IPS-18c (cell line): Measurements from ENCODE around the gene PPP1R15A.

Experiments used
- H3K4me3 ChIP-seq: 2 replicates; pipeline ENCODE4 v1.7.0; 2013; ENCODE audit warnings: low read depth, mild to moderate bottlenecking, low read length, moderate library complexity; ENCODE audit not compliant: insufficient read depth
- H3K9me3 ChIP-seq: one replicate; pipeline ENCODE4 v1.6.1; 2013; ENCODE audit warnings: mild to moderate bottlenecking, low read length, moderate library complexity; ENCODE audit not compliant: control insufficient read depth, insufficient read depth

The PPP1R15A gene

DNA sequence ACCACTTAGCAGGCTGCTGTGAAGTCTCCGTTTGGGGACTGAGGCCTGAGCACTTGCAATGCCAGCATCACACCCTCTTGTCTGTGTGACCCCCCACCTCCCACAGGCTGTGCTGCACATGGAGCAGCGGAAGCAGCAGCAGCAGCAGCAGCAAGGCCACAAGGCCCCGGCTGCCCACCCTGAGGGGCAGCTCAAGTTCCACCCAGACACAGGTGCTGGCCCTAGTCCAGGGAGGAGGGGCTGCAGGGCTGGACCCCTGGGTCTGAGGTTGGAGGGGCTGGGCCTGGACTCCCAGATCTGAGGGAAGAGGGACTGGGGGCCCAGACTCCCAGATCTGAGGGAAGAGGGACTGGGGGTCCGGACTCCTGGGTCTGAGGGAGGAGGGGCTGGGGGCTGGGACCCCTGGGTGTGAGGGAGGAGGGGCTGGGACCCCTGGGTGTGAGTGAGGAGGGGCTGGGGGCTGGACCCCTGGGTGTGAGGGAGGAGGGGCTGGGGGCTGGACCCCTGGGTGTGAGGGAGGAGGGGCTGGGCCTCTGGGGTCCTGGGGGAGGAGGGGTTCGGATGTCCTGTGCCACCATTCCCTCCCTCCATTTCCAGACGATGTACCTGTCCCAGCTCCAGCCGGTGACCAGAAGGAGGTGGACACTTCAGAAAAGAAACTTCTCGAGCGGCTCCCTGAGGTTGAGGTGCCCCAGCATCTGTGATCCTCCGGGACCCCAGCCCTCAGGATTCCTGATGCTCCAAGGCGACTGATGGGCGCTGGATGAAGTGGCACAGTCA, 49.7 kb downstream of the PPP1R15A start:
- H3K4me3 ChIP-seq = no peak overlapping the region
- no peaks in the 10 kb centered on the region for H3K9me3 ChIP-seq

DNA sequence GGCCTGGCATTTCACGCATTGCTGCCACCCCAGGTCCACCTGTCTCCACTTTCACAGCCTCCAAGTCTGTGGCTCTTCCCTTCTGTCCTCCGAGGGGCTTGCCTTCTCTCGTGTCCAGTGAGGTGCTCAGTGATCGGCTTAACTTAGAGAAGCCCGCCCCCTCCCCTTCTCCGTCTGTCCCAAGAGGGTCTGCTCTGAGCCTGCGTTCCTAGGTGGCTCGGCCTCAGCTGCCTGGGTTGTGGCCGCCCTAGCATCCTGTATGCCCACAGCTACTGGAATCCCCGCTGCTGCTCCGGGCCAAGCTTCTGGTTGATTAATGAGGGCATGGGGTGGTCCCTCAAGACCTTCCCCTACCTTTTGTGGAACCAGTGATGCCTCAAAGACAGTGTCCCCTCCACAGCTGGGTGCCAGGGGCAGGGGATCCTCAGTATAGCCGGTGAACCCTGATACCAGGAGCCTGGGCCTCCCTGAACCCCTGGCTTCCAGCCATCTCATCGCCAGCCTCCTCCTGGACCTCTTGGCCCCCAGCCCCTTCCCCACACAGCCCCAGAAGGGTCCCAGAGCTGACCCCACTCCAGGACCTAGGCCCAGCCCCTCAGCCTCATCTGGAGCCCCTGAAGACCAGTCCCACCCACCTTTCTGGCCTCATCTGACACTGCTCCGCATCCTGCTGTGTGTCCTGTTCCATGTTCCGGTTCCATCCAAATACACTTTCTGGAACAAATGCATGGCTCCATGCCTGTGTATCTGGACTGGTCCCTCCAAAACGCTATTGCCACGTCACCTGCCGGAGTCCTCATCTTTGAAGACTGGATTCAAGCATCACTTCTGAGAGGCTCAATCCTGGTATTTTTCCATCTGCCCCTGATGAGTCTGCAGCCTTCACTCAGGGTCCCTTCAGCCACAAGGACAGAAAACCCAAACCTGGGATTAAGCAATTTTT, 50.6 kb downstream of the PPP1R15A start:
- no peaks in the 10 kb centered on the region for H3K9me3 ChIP-seq
- H3K4me3 ChIP-seq = no peak overlapping the region

DNA sequence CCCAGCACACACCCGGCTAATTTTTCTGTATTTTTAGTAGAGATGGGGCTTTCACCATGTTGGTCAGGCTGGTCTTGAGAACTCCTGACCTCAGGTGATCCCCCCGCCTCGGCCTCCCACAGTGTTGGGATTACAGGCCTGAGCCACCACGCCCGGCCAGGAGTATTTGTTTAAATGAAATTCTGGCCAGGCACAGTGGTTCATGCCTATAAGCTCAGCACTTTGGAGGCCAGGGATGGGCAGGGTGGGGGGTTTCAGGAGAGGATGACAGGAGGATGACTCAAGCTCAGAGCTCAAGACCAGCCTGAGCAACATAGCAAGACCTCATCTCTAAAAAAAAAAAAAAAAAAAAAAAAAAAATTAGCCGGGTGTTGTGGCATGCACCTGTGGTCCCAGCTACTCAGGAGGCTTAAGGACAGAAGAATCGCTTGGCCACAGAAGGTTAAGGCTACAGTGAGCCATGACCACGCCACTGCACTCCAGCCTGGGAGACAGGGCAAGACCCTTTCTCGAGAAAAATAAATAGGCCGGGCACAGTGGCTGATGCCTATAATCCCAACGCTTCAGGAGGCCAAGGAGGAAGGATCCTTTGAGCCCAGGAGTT, 53.1 kb downstream of the PPP1R15A start:
- no peaks in the 10 kb centered on the region for H3K9me3 ChIP-seq

More for the DNA sequence above, 53.1 kb downstream of the PPP1R15A start:
- no peak overlapping the region for H3K4me3 ChIP-seq
